HG02588 (cell line): ENCODE data around the gene SPSB2.

ENCODE experiments used
- ATAC-seq: cut with Tn5 transposase; IDR thresholded peaks from one replicate; pipeline ENCODE4 v1.9.1; 2021; ENCODE audit warnings: mild to moderate bottlenecking, moderate library complexity; ENCODE audit not compliant: unreplicated experiment

The SPSB2 gene

GRCh38 chr12:6853626-6854025 is 19.5 kb downstream of the SPSB2 start:
- no peak for ATAC-seq

- ATAC-seq = no peak
Observed at GRCh38 chr12:6852651-6853354, 20.3 kb downstream of the SPSB2 start.

GRCh38 chr12:6851921-6852650 is 21.0 kb downstream of the SPSB2 start, which contains the start of gene USP5:
TSS of gene USP5 (plus strand) at chr12:6852150. CDS start at chr12:6852180, 30 bp downstream.
- ATAC-seq = peak; percentile 70

- ATAC-seq = peak; percentile 53
Observed at GRCh38 chr12:6851153-6851920, 21.8 kb downstream of the SPSB2 start, which contains the start of gene CDCA3. TSS of gene CDCA3 (minus strand) at chr12:6851286. CDS start at chr12:6850952, 334 bp downstream.

- ATAC-seq = no peak
Observed at GRCh38 chr12:6850796-6851152, 22.3 kb downstream of the SPSB2 start.

GRCh38 chr12:6849976-6850560 is 23.0 kb downstream of the SPSB2 start:
- no peak for ATAC-seq

- no peak for ATAC-seq
Observed at GRCh38 chr12:6849427-6849826, 23.7 kb downstream of the SPSB2 start.

GRCh38 chr12:6847676-6848075 is 25.4 kb downstream of the SPSB2 start:
- ATAC-seq = no peak

- ATAC-seq = no peak
Observed at GRCh38 chr12:6846316-6846869, 26.7 kb downstream of the SPSB2 start.

- no peak for ATAC-seq
Observed at GRCh38 chr12:6845395-6845794, 27.7 kb downstream of the SPSB2 start.

- no peak for ATAC-seq
Observed at GRCh38 chr12:6843118-6843902, 29.8 kb downstream of the SPSB2 start.

GRCh38 chr12:6842075-6842474 is 31.0 kb downstream of the SPSB2 start:
- no peak for ATAC-seq

- ATAC-seq = no peak
Observed at GRCh38 chr12:6840761-6841515, 32.2 kb downstream of the SPSB2 start, which contains the start of gene GNB3. TSS of gene GNB3 (plus strand) at chr12:6840925. CDS start at chr12:6841288, 363 bp downstream.

- ATAC-seq = no peak
Observed at GRCh38 chr12:6840330-6840729, 32.8 kb downstream of the SPSB2 start.

GRCh38 chr12:6839482-6840201 is 33.5 kb downstream of the SPSB2 start:
- ATAC-seq = peak; percentile 87

- ATAC-seq = no peak
Observed at GRCh38 chr12:6838854-6839253, 34.2 kb downstream of the SPSB2 start.

- ATAC-seq = no peak
Observed at GRCh38 chr12:6837370-6838060, 35.6 kb downstream of the SPSB2 start.

GRCh38 chr12:6836851-6837250 is 36.3 kb downstream of the SPSB2 start:
- no peak for ATAC-seq
